GM18867 (cell line): ENCODE data around the gene SLC16A10.
A peak's percentile ranks its signal among the peaks of the same experiment; 100 is the strongest.

Source experiments
- ATAC-seq: cut with Tn5 transposase; IDR thresholded peaks from one replicate; pipeline ENCODE4 v1.9.1; 2021; ENCODE audit warnings: mild to moderate bottlenecking, moderate library complexity; ENCODE audit not compliant: unreplicated experiment

The SLC16A10 gene

DNA sequence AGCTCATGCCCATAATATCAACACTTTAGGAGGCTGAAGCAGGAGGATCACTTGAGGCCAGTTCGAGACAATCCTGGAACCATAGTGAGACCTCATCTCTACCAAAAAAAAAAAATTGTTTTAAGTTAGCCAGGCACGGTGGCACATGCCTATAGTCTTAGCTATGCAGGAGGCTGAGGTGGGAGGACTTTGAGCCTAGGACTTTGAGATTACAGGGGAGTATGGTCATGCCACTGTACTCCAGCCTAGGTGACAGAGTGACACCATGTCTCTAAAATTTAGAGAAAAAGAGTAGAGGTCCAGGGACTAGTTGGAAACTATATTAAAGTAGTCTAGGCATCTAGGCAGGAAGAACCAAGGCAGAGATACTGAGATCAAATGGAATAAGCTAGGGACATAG lies 121.6 kb downstream of the SLC16A10 start:
- no peak for ATAC-seq

DNA sequence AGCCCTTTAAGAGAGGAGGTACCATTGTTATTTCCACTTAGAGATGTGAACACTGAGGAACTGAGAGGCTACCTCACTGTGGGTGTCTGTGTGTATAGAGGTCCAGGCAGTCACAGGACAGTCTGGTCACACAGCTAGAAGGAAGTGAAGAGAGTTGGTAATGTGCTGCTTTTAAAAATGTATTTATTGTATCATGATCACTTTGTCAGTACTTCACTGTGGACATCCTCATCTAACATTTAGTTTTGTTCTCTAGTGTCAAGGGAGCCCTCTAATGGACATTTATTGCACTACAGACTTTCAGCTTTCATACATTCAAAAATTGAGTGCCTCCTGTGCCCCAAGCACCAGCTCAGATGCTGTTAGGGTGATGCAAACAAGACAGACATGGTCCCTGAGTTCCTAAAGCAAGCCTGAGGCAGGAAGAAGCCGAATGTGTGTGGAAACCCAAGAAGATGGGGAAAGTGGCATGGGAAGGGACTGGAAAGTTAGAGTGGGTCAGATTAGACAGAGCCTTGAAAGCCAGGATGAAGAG lies 123.0 kb downstream of the SLC16A10 start:
- peak; percentile 74 for ATAC-seq

DNA sequence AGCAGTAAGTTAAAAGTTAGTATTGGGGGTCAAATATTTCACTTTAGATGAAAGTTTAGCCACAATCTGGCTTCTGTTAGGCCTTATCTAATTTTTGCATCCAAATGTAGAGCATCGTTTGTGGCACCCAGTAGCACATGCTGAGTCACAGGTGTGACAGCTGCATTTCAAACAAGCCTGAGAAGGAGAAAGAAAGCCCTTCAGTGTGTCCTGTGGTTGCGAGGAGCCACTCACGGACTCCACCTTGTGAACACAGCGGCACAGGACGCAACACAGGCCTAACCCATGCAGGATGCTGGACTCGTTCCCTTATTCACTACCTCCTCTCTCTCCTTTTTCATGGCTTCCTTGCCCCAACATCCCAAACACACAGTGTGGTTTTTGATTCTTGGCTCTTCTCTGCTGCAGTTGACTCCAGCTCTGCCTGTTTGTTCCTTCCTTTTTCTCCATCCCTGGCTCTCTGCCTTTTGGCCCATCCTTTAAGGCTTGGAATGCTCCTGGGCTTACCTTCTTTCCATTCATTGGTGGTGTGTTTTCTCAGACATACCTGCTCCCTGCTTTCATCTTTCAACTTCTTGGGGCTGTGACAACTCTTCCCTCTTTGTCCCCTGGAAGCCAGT lies 124.2 kb downstream of the SLC16A10 start:
- ATAC-seq: no peak

DNA sequence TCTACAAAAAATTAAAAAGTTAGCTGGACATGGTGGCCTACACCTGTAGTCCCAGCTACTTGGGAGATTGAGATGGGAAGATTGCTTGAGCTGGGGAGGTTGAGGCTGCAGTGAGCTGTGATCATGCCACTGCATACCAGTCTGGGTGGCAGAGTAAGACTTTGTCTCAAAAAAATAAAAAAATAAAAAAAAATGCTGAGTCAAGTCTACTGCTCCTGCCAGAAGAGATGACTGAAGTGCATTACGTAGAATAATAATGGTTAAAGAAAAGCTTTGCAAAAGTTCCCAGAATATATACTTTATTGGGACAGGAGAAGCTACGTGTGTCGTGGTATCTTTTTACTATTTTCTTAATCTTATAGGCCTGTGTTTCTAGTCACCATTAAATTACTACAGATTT lies 125.3 kb downstream of the SLC16A10 start:
- no peak for ATAC-seq

DNA sequence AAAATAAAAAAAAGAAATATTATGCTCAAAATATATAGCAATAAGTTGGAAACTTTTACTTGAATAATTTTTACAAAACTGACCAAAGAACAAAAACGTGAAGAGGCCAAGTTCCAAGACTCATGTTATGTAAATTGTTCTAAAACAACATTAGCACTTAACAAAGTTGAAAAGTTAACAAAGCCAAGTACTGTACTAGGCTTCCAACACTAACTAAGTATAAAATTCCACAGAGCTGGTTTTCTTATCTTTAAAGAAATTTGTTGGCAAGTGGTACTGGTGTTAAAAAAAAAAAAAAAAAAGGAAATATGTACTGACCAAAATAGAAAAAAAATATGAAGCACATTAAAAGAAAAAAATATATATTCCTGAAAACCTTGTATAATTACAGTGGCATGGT lies 127.8 kb downstream of the SLC16A10 start:
- no peak for ATAC-seq

DNA sequence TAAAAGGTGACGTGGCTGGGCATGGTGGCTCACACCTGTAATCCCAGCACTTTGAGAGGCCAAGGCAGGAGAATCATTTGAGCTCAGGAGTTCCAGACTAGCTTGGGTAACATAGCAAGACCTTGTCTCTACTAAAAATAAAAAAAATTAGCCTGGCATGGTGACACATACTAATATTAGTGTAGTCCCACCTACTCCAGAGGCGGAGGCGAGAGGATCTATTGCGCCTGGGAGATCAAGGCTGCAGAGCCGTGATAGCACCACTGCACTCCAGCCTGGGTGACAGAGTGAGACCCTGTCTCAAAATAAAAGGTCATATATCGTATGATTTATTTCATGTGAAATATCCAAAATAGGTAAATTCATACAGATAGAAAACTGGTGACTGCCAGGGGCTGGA lies 132.5 kb downstream of the SLC16A10 start:
- no peak for ATAC-seq

DNA sequence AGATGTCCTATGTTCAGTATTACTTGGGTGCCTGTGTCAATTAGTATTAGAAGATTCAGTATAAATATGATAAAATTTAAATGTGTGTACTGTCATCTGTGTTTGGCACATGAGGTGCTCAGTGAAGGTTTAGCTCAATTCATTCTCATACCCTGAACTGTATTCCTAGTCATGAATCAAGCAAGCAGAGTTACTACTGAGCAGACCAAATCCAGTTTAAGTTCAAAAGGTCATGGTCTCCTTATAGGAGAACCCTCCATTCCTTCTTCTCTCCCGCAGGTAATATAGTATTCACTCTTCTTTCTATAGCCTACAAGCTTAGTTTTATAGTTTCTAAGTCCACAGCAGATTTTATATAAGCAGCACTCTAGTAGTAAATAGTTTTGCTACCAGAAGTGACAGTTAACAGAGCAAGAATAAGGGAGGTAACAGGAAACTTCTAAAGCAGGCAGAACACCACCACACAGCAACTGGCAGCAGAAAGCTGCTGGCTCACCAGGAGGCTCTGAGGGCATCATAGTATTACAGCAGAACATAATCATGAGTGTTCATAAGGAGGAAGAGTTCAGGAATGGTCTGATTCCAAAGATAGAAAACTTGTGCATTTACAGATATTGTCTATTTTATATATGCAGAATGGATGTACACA lies 133.2 kb downstream of the SLC16A10 start:
- no peak for ATAC-seq

DNA sequence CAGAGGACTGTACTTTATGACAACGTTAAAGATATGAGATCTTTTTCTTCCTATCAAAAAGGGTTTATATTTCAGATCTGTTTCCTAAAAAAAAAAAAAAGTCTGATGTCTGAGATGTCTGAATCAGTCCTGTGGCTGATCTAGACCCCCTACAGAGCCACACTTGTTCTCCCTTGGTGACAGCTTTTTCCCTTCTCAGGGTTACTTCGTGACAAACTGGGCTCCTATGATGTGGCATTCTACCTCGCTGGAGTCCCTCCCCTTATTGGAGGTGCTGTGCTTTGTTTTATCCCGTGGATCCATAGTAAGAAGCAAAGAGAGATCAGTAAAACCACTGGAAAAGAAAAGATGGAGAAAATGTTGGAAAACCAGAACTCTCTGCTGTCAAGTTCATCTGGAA lies 134.5 kb downstream of the SLC16A10 start:
- ATAC-seq: no peak

DNA sequence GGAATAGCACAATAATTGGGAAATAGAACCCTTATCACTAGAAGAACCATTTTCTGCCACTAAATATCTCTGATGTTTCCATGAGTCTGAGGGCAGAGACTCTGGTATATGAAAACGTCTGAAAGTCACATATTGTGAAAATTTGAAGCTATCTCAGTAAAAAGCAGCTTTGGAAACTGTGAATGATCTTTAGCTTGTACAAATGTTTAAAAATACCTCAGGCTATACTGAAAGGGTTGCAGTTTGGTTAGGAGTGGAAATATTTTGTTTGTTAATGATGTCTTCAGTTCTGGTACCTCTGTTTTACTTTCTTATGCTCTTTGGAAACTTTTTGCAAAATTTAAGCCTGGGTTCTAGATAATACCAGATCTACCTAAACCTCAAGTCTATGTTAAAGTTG lies 135.0 kb downstream of the SLC16A10 start:
- ATAC-seq: peak; percentile 85

DNA sequence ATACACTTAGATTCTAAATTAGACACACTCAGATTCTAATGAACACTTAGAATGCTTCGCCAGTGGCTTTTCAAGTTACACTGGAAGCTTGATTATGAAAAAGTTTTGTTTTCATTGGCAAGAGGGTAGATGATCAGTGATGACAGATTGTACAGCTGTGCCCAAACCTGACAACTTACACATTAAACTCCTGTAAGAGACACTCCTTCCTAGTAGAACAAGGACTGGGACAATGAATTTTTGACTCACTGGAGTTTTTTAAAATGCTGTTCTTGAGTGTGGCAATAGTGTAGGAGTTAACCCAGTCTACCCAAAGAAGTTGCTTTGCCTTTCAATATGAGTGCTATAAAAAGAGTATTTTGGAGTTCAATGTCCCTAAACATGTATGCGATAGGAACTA lies 140.8 kb downstream of the SLC16A10 start:
- ATAC-seq: no peak

DNA sequence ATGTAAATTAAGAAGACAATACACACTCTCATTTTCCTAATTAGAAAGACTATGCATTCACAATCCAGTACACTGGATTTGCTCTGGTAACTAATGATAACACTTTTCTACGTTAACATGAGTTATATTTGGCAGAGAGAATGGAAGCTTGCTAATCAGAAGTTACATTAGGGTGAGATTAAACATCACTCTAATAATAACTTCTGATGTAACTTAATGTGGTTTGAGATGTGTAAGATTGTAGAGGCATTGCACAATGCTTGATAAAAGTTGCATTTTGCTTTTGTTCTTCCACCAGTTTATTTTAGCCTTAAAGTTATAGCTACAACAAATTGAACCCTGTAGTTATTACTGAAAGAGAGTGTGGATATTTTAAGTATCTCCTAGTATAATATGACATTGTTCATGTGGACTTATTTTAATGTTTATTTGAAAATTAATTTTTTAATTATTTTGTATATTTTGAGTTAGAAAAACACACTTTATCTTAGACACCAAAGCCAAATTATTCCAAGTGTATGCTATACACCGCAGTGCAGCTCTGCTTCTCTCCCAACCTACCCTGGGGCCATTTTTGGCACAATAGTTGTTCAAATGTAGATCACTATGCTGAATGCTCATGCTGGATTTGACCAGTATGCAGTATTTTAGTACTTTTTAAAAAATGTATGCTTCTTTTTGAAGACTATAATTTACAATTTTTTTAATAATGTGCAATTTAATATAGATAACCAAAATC lies 143.2 kb downstream of the SLC16A10 start:
- no peak for ATAC-seq

DNA sequence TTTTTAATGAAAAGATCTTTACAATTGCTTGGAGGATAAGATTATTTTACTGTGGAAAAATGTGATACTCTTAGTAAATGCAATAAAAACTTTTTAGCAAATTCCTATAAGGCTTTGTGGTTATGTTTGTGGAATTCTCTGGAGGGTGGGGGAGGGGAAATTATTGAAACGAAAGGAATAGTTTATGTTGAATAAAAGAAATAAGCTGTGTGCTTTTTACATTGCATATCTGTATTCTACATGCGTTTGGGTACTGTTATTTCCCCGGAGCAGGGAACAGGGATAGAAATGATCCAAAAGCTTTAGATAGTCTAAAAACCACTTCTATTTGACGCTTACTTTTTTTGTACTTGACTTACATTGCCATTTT lies 143.8 kb downstream of the SLC16A10 start:
- no peak for ATAC-seq

DNA sequence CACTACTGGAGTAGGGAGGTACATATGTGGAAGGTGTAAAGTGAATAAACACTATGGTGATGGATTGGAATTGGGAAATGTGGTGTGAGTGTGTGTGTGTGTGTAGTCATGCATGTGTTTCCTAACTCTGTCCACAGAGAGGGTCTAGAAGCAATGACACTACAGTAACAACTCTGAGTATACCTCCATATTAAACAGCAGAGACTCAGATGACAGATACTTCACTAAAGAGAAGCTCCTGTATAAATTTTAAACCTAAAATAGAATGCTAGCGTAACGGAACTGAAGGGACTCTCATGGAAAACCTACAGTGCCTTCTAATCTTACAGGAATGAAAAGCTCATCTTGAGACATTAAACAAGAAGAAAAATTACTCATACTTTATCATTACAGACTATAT lies 150.5 kb downstream of the SLC16A10 start:
- no peak for ATAC-seq

DNA sequence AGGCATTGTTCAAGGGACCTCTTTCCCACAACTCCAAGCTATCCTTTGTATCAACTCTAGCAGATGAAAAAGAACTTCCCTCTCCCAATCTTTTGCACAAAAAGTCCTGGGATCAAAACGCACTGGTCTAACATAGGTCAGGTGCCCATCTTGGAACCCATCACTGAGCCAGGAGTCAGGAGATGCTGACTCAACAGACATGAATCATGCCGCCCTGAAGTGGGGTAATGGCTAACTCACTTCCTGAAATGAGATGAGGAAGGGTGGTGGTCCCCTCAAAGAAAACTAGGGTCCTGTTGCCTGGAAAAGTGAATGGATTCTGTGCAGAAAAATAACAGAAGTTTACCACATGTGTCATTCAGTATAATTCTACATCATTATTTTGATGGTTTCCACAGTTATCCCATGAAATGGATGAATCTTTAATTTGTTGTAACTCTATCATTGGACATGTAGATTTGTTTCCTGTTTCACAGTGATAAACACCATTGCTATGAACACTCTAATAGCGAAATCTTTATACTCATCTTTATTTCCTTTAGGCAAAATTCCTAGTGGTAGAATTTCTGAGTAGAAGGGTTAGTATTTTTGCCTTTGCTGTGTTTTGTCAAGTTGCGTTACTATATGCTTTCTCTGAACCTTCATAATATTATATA lies 151.3 kb downstream of the SLC16A10 start:
- ATAC-seq: no peak

DNA sequence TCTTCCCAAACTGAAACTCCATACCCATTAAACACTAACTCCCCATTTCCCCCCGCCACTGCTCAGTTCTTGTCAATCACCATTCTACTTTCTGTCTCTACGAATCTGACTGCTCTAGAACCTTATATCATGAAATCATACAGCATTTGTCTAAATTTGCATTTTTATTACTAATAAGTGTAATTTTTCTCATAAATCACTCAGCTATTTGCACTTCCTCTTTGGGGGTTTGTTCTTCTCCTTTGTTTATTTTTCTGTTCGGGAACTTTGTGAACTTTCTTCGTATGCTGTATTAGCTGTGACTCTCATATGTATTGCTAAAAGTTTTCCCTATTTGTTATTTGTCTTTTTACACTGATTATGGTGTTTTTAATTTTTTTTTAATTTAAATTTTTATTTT lies 152.2 kb downstream of the SLC16A10 start:
- no peak for ATAC-seq

DNA sequence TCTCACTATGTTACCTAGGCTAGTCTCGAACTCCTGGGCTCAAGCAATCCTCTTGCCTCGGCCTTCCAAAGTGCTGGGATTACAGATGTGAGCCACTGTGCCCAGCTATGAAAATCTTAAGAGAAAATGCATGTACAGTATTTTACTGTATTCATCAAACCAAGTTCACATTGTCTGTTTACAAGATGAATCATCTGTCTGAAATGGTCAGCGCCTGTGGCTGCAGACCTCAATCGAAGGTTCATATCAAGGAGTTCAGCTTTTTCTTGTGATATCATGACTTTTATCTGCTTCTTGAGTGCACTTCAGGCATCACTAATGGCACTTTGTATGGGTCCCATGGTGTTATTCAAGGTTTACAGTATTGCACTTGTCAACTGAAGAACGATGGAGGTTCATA lies 155.1 kb downstream of the SLC16A10 start:
- no peak for ATAC-seq

DNA sequence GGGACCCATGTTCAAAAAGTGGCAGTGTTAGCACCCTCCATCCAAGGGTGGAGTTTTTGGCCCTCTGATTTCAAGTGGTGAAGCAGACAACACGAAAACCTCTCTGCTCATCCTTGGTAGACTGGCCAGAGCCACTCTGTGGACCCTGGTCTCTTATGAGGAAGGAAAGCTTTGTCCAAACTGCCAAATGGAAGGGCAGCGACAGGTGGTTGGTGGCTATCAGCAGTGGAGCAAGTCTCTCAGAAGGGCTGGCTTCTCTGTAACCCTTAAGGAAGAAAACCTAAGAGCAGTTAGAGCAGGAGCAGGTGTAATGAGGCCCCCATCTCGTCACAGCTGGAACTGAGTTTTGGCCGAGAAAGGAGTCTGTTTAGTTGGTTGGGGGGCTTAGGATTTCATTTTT lies 155.8 kb downstream of the SLC16A10 start:
- no peak for ATAC-seq

DNA sequence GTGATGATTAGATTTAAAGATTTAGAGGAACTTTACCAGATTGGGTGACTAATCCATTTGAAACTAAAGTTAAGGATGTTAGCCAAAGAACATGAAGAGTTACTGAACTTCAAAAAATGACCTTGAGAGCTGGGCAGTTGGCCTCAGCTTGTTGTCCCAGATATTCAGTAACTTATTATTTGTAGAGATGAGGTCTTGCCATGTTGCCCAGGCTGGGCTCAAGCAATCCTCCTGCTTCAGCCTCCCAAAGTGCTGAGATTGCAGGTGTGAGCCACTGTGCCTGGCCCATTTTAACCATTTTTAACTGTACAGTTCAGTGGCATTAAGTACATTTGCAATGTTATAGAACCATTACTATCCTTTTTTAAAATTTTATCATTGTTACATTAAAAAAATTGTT lies 161.5 kb downstream of the SLC16A10 start:
- ATAC-seq: no peak

DNA sequence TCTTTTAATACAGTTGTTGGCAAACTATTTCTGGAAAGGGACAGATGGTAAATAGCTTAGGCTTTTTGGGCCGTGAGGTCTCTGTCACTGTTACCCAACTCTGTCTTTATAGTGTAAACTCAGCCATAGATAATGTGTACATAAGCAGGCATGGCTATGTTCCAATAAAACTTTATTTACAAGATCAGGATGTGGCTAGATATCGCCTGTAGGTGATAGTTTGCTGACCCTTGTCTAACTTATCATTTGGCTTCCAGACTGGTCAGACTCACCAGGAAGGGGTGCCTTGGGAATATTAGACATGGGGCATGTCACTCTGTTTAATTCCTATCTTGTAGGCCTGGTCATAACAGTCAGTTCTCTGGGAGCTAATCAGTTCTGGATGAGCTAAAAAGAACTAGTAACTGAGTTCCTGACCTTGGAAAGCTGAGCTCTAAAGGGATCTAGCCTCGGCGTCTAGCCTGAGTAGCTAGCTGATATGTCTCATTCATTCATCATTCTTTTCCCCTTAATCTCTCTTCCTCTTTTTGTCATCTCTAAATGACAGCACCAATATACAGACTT lies 163.6 kb downstream of the SLC16A10 start:
- no peak for ATAC-seq

DNA sequence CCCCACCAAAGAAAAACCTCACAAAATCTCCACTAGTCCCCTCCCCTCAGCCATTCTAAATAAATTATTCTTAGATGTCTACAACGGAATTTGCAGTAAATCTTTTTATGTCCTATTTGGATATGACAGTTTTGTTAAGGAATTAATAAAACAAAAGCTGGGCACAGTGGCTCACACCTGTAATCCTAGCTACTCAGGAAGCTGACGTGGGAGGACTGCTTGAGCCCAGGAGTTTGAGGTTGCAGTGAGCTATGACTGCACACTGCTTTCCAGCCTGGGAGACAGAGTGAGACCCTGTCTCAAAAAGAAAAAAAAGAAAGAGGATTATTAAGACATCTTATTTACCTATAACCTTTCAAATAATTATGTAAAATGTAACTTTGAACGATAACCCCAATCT lies 165.4 kb downstream of the SLC16A10 start:
- ATAC-seq: no peak
